ENCODE measurements around the gene ZNF800.
"Not testable (repeated sequence)": the region's sequence is repeated elsewhere in the genome, so short reads cannot be mapped to it uniquely, and the experiment has no call there.

ZNF800 gene

GRCh38 chr7:127392566-127393367, at the start of gene ZNF800:
ZNF800 (minus strand) TSS chr7:127392708; CDS start chr7:127391557, 1,151 bp downstream.
- DNase-seq: peak; percentile 87
- in situ Hi-C loops (cut with MboI; ENCODE audit: low pct_unique_long_range_greater_than_20kb, low sequenced_read_pairs): no loop called here

GRCh38 chr7:127440206-127440605, 47.7 kb upstream of the ZNF800 start:
- in situ Hi-C loops (cut with MboI; ENCODE audit: low pct_unique_long_range_greater_than_20kb, low sequenced_read_pairs): no loop called here
- no peak for DNase-seq

GRCh38 chr7:127438836-127439235, 46.3 kb upstream of the ZNF800 start:
- in situ Hi-C loops (cut with MboI; ENCODE audit: low pct_unique_long_range_greater_than_20kb, low sequenced_read_pairs): no loop called here
- DNase-seq: no peak

GRCh38 chr7:127437837-127438236, 45.3 kb upstream of the ZNF800 start:
- in situ Hi-C loops (cut with MboI; ENCODE audit: low pct_unique_long_range_greater_than_20kb, low sequenced_read_pairs): no loop called here

GRCh38 chr7:127437241-127437640, 44.7 kb upstream of the ZNF800 start:
- in situ Hi-C loops (cut with MboI; ENCODE audit: low pct_unique_long_range_greater_than_20kb, low sequenced_read_pairs): no loop called here
- DNase-seq: no peak

More at GRCh38 chr7:127437837-127438236, 45.3 kb upstream of the ZNF800 start:
- no peak for DNase-seq

GRCh38 chr7:127429281-127429680, 36.8 kb upstream of the ZNF800 start:
- in situ Hi-C loops (cut with MboI; ENCODE audit: low pct_unique_long_range_greater_than_20kb, low sequenced_read_pairs); DNase-seq: not testable (repeated sequence)

- no peak for DNase-seq
Observed at GRCh38 chr7:127419196-127419595, 26.7 kb upstream of the ZNF800 start.

GRCh38 chr7:127418459-127418858, 26.0 kb upstream of the ZNF800 start:
- in situ Hi-C loops (cut with MboI; ENCODE audit: low pct_unique_long_range_greater_than_20kb, low sequenced_read_pairs): no loop called here
- no peak for DNase-seq

More at GRCh38 chr7:127419196-127419595, 26.7 kb upstream of the ZNF800 start:
- in situ Hi-C loops (cut with MboI; ENCODE audit: low pct_unique_long_range_greater_than_20kb, low sequenced_read_pairs): no loop called here

GRCh38 chr7:127417346-127417745, 24.8 kb upstream of the ZNF800 start:
- in situ Hi-C loops (cut with MboI; ENCODE audit: low pct_unique_long_range_greater_than_20kb, low sequenced_read_pairs): no loop called here
- no peak for DNase-seq

GRCh38 chr7:127415060-127415742, 22.7 kb upstream of the ZNF800 start:
- in situ Hi-C loops (cut with MboI; ENCODE audit: low pct_unique_long_range_greater_than_20kb, low sequenced_read_pairs): no loop called here
- no peak for DNase-seq

GRCh38 chr7:127413962-127414361, 21.5 kb upstream of the ZNF800 start:
- DNase-seq: peak; percentile 50
- in situ Hi-C loops (cut with MboI; ENCODE audit: low pct_unique_long_range_greater_than_20kb, low sequenced_read_pairs): no loop called here

GRCh38 chr7:127413326-127413725, 20.8 kb upstream of the ZNF800 start:
- in situ Hi-C loops (cut with MboI; ENCODE audit: low pct_unique_long_range_greater_than_20kb, low sequenced_read_pairs): no loop called here
- no peak for DNase-seq

GRCh38 chr7:127411176-127411575, 18.7 kb upstream of the ZNF800 start:
- in situ Hi-C loops (cut with MboI; ENCODE audit: low pct_unique_long_range_greater_than_20kb, low sequenced_read_pairs): no loop called here
- no peak for DNase-seq

GRCh38 chr7:127409629-127410028, 17.1 kb upstream of the ZNF800 start:
- no peak for DNase-seq
- in situ Hi-C loops (cut with MboI; ENCODE audit: low pct_unique_long_range_greater_than_20kb, low sequenced_read_pairs): no loop called here

- in situ Hi-C loops (cut with MboI; ENCODE audit: low pct_unique_long_range_greater_than_20kb, low sequenced_read_pairs): no loop called here
- DNase-seq: no peak
Observed at GRCh38 chr7:127404286-127405072, 12.0 kb upstream of the ZNF800 start.

- peak; percentile 43 for DNase-seq
- in situ Hi-C loops (cut with MboI; ENCODE audit: low pct_unique_long_range_greater_than_20kb, low sequenced_read_pairs): no loop called here
Observed at GRCh38 chr7:127396184-127396583, 3.7 kb upstream of the ZNF800 start.

GRCh38 chr7:127395104-127395503, 2.6 kb upstream of the ZNF800 start:
- in situ Hi-C loops (cut with MboI; ENCODE audit: low pct_unique_long_range_greater_than_20kb, low sequenced_read_pairs): not testable (repeated sequence)
- DNase-seq: peak; percentile 19

GRCh38 chr7:127393368-127394058, 1.0 kb upstream of the ZNF800 start:
- DNase-seq: no peak
- in situ Hi-C loops (cut with MboI; ENCODE audit: low pct_unique_long_range_greater_than_20kb, low sequenced_read_pairs): no loop called here

GRCh38 chr7:127392182-127392565, 334 bp downstream of the ZNF800 start:
- DNase-seq: no peak
- in situ Hi-C loops (cut with MboI; ENCODE audit: low pct_unique_long_range_greater_than_20kb, low sequenced_read_pairs): no loop called here

All from KBM-7 (cell line).